HL-60 (cell line): Measurements from ENCODE around the gene CFAP61.

Experiments
- DNase-seq, 2 experiments: peaks; one replicate each; pipeline ENCODE4 v3.0.0-alpha.2; 2010 to 2020; ENCODE audit warnings: low read depth in 1 of 2, low spot score in 1 of 2
- H3K27ac ChIP-seq: fragments of 250-450 bp; sonication (Bioruptor Pico); replicated peaks from 2 replicates; pipeline ENCODE4 v1.5.1; 2020; ENCODE audit warnings: mild to moderate bottlenecking, moderate library complexity
- H3K27me3 ChIP-seq: fragments of 250-450 bp; sonication (Bioruptor Pico); 2 replicates; pipeline ENCODE4 v1.5.1; 2021; ENCODE audit warnings: mild to moderate bottlenecking, moderate library complexity; ENCODE audit not compliant: insufficient read depth, poor library complexity, severe bottlenecking
- H3K4me3 ChIP-seq: replicated peaks from 2 replicates; pipeline ENCODE4 v1.5.1; 2011; ENCODE audit warnings: mild to moderate bottlenecking, control low read depth, low read length; ENCODE audit not compliant: insufficient read depth
- CTCF ChIP-seq: IDR thresholded peaks from one replicate; pipeline ENCODE4 v1.5.1; 2011; ENCODE audit warnings: low read length, control low read depth, inconsistent platforms; ENCODE audit not compliant: insufficient read depth
- GABPA ChIP-seq: IDR thresholded peaks from 2 replicates; pipeline ENCODE4 v1.6.1; 2012; ENCODE audit warnings: low read depth
- POLR2AphosphoS5 ChIP-seq: IDR thresholded peaks from 2 replicates; pipeline ENCODE4 v1.6.1; 2012; ENCODE audit warnings: low read depth
- REST ChIP-seq: IDR thresholded peaks from 2 replicates; pipeline ENCODE4 v1.6.1; 2012; ENCODE audit warnings: low read depth; ENCODE audit not compliant: insufficient replicate concordance
- SPI1 ChIP-seq: IDR thresholded peaks from 2 replicates; pipeline ENCODE4 v1.6.1; 2012; ENCODE audit warnings: low read depth, mild to moderate bottlenecking, borderline replicate concordance

Gene CFAP61

GRCh38 chr20:20225325-20226043 lies 173.2 kb downstream of the CFAP61 start:
- Histone ChIP-seq H3K27ac (no peak overlapping the region), H3K4me3 (no peak overlapping the region), H3K27me3 (no peaks in the 10 kb centered on the region)
- TF ChIP-seq CTCF (no peak), SPI1 (no peak), POLR2AphosphoS5 (no peak), REST (no peak)
- DNase-seq: no peak

GRCh38 chr20:20226554-20226953 lies 174.2 kb downstream of the CFAP61 start:
- H3K4me3 ChIP-seq: no peak overlapping the region
- DNase-seq: no peak
- H3K27ac ChIP-seq: no peak overlapping the region
- H3K27me3 ChIP-seq: no peaks in the 10 kb centered on the region
- TF ChIP-seq POLR2AphosphoS5: no peak
- TF ChIP-seq REST: no peak
- TF ChIP-seq GABPA: no peak
- TF ChIP-seq SPI1: no peak

- TF ChIP-seq REST: no peak
- Histone ChIP-seq H3K27me3 (no peaks in the 10 kb centered on the region), H3K27ac (no peak overlapping the region), H3K4me3 (no peak overlapping the region)
- DNase-seq: no peak
Observed at GRCh38 chr20:20227013-20227571, 174.8 kb downstream of the CFAP61 start.

GRCh38 chr20:20228351-20228750 lies 176.0 kb downstream of the CFAP61 start:
- H3K27me3 ChIP-seq: no peaks in the 10 kb centered on the region
- no peak for TF ChIP-seq SPI1
- no peak for TF ChIP-seq POLR2AphosphoS5
- no peak for TF ChIP-seq REST
- no peak for TF ChIP-seq CTCF
- TF ChIP-seq GABPA: no peak
- H3K27ac ChIP-seq: no peak overlapping the region
- DNase-seq: no peak
- no peak overlapping the region for H3K4me3 ChIP-seq
